Stimulated activated CD4-positive, alpha-beta T cell treated with anti-CD3 and anti-CD28 coated beads, Interleukin-1b, Interleukin-23, amount 100 ng/mL, for 4 hours (primary cell): ENCODE measurements around the gene CFAP74.
A peak's percentile ranks its signal among the peaks of the same experiment; 100 is the strongest.
"Not testable (repeated sequence)": the region's sequence is repeated elsewhere in the genome, so short reads cannot be mapped to it uniquely, and the experiment has no call there.

Source experiments
- DNase-seq, 2 donors: peaks; one replicate each; pipeline ENCODE4 v3.0.0-alpha.2; 2020; ENCODE audit warnings: low read depth in 2 of 2

CFAP74 gene

DNA sequence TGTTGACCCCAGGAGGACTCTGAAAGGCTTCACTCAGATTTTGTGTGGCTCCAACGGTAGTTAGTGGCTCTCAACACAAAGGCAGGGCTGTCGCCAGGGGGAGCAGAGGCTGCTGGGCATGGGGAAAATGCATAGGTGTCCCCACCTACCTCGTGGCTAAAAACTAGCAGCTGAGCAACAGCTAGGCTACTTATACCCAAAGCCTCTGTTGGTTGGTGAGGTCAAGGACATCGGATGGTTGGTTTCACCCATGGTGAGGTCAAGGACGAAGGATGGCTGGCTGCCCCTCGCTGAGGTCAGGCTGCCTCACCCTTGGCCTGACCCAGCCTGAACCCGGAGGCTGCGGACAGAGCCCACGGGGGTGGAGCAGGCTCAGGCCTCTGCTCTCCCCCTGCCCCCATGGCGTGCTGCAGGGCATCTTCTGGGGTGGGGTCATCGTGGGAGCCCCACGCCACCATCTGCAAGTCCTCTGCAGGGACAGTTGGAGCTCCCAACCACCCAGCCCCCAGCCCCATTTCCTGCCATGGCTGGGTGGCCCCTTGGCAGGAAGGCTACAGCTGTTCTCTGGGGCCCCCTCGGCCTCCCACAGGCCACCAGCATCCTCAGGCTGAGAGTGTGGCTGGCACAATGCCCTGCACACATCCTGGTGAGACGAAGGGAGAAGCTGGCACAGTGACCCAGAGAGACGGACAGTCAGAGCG, 104.2 kb downstream of the CFAP74 start:
- DNase-seq: no peak

GRCh38 chr1:1898246-1898933, 105.2 kb downstream of the CFAP74 start:
- no peak for DNase-seq

GRCh38 chr1:1895456-1896336, 107.9 kb downstream of the CFAP74 start:
- no peak for DNase-seq

DNA sequence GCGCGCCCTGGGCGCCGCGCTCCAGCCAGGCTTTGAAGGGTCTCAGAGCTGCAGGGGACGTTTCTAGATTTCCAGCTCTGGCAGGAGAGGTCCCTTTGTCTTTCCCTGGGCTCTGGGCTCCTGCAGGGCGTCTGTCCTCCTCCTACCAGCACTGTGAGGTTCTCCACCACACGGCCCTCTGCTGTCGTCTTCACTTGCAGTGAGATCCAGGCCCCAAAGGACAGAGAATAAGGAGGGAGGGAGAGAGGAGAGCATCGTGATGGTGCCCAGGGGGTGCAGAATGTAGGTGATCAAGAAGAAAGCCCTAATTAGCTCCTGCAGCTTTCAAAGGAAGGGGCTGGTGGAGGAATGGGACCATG, 108.5 kb downstream of the CFAP74 start:
- DNase-seq: no peak

- DNase-seq: no peak
Observed at GRCh38 chr1:1894354-1895059, 109.1 kb downstream of the CFAP74 start.

GRCh38 chr1:1893997-1894353, 109.6 kb downstream of the CFAP74 start:
- no peak for DNase-seq

GRCh38 chr1:1893291-1893985, 110.1 kb downstream of the CFAP74 start:
- DNase-seq: no peak

- no peak for DNase-seq
Observed at GRCh38 chr1:1892763-1893120, 110.8 kb downstream of the CFAP74 start.

- no peak for DNase-seq
Observed at GRCh38 chr1:1892079-1892762, 111.4 kb downstream of the CFAP74 start.

DNA sequence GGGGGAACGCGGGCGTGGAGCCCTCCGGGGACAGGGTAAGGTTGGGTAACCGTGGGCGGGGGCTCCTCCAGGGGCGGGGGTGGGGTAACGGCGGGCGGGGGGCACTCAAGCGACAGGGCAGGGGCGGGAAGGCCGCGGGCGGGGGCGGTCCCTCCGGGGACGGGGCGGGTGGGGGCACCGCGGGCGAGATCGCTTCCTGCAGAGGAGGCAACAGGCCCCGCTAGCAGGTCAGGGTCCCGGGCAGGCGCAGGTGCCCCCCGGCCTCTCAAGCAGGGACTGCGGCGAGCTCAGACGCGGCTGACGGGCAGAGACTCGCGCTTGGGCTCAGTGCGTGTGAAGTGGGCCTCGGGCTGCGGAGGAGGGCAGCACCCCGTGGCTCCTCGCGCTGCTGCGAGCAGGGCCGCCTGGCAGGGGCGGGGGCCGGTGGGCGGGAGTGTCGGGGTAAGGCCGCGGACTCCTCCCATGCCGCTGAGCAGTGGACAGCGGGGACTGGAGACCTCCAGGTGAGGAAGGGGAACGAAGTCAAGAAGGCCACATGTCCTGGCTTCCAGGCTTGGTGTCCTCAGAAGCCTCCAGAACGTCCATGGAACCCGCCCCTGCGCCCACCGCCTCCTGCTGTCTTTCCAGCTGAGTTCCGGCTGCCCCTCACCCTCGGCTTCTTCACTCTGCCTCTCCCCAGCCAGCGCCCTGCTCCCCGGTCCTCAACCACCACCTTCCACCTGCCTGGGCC, 112.1 kb downstream of the CFAP74 start:
- peak; percentile 72 to 73 for DNase-seq

- DNase-seq: peak; percentile 81 to 86
Observed at GRCh38 chr1:1890506-1891348, 112.9 kb downstream of the CFAP74 start, which contains the start of gene GNB1. Gene GNB1 (minus strand): TSS chr1:1891087. CDS start chr1:1825453, 65,634 bp downstream.

GRCh38 chr1:1889847-1890505, 113.6 kb downstream of the CFAP74 start:
- DNase-seq: peak; percentile 12 to 35

GRCh38 chr1:1889090-1889750, 114.4 kb downstream of the CFAP74 start:
- DNase-seq: no peak

DNA sequence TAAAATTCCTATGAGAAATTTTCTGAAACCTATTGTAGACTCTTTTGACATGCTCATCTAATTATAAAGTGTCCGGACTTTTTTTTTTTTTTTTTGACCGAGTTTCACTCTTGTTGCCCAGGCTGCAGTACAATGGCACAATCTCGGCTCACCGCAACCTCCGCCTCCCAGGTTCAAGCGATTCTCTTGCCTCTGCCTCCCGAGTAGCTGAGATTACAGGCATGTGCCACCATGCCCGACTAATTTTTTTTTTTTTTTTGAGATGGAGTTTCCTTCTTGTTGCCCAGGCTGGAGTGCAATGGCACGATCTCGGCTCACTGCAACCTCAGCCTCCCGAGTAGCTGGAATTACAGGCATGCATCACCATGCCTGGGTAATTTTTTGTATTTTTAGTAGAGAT, 119.7 kb downstream of the CFAP74 start:
- DNase-seq: not testable (repeated sequence)

GRCh38 chr1:1883092-1883873, 120.3 kb downstream of the CFAP74 start:
- DNase-seq: no peak

- DNase-seq: no peak
Observed at GRCh38 chr1:1881727-1882126, 121.9 kb downstream of the CFAP74 start.

GRCh38 chr1:1880617-1881312, 122.8 kb downstream of the CFAP74 start:
- no peak for DNase-seq
